NCI-H460 (cell line): ENCODE measurements around the gene TNS3. TPM values are rescaled to one million over a fixed set of nuclear protein-coding genes. Genes with fewer than 3 reads are reported as not detected.

Source experiments
- DNase-seq: peaks from one replicate; pipeline ENCODE4 v3.0.0-alpha.2; 2016; ENCODE audit warnings: low read depth; ENCODE audit errors: extremely low read depth
- total RNA-seq: library from RNA; depleted of rRNA; stranded (reverse); fragments of >200 nt; shearing (Covaris generic); gene quantifications from 2 replicates; pipeline ENCODE4 v1.2.3, GENCODE V29; 2014

The TNS3 gene
- total RNA-seq, 1 experiment from 2014 or later, result 20.0 TPM

GRCh38 chr7:47492716-47493325, 89.1 kb downstream of the TNS3 start:
- DNase-seq, result no peak

- no peak for DNase-seq
Observed at GRCh38 chr7:47490501-47491265, 91.2 kb downstream of the TNS3 start.

- DNase-seq, result no peak
Observed at GRCh38 chr7:47489624-47490023, 92.3 kb downstream of the TNS3 start.

- no peak for DNase-seq
Observed at GRCh38 chr7:47488969-47489342, 93.0 kb downstream of the TNS3 start.

- DNase-seq, result no peak
Observed at GRCh38 chr7:47488201-47488968, 93.5 kb downstream of the TNS3 start.

GRCh38 chr7:47485640-47486435, 96.1 kb downstream of the TNS3 start:
- DNase-seq, result no peak

- DNase-seq, result no peak
Observed at GRCh38 chr7:47484923-47485639, 96.8 kb downstream of the TNS3 start.

GRCh38 chr7:47484457-47484856, 97.5 kb downstream of the TNS3 start:
- no peak for DNase-seq

GRCh38 chr7:47483604-47484273, 98.2 kb downstream of the TNS3 start:
- DNase-seq, result no peak

- DNase-seq, result no peak
Observed at GRCh38 chr7:47482013-47482875, 99.7 kb downstream of the TNS3 start.

- no peak for DNase-seq
Observed at GRCh38 chr7:47481541-47482012, 100.3 kb downstream of the TNS3 start.

GRCh38 chr7:47480576-47481538, 101.1 kb downstream of the TNS3 start:
- DNase-seq, result no peak

- DNase-seq, result no peak
Observed at GRCh38 chr7:47479821-47480575, 101.9 kb downstream of the TNS3 start.

- DNase-seq, result no peak
Observed at GRCh38 chr7:47478926-47479711, 102.8 kb downstream of the TNS3 start.

GRCh38 chr7:47478017-47478344, 103.9 kb downstream of the TNS3 start:
- DNase-seq, result no peak
